Measurements from ENCODE around the gene TGFBR2.

The TGFBR2 gene

GRCh38 chr3:30614943-30615342 is 8.5 kb downstream of the TGFBR2 start:
- Histone ChIP-seq H3K27me3 (ENCODE audit: insufficient read depth, poor library complexity, severe bottlenecking) (no peaks in the 10 kb centered on the region), H3K27ac (replicated peaks) (no peak overlapping the region), H3K4me3 (replicated peaks; ENCODE audit: insufficient read depth, low read length) (no peak overlapping the region)
- no peak for DNase-seq (ENCODE audit: low read depth in 1 of 2, low spot score in 1 of 2)
- TF ChIP-seq POLR2AphosphoS5 (IDR thresholded peaks at IDR 0.05; ENCODE audit: low read depth), result no peak
- TF ChIP-seq CTCF (IDR thresholded peaks at IDR 0.05; ENCODE audit: insufficient read depth, low read length), result no peak
- TF ChIP-seq SPI1 (IDR thresholded peaks at IDR 0.05; ENCODE audit: borderline replicate concordance, low read depth), result no peak
- TF ChIP-seq, protein P1, sequence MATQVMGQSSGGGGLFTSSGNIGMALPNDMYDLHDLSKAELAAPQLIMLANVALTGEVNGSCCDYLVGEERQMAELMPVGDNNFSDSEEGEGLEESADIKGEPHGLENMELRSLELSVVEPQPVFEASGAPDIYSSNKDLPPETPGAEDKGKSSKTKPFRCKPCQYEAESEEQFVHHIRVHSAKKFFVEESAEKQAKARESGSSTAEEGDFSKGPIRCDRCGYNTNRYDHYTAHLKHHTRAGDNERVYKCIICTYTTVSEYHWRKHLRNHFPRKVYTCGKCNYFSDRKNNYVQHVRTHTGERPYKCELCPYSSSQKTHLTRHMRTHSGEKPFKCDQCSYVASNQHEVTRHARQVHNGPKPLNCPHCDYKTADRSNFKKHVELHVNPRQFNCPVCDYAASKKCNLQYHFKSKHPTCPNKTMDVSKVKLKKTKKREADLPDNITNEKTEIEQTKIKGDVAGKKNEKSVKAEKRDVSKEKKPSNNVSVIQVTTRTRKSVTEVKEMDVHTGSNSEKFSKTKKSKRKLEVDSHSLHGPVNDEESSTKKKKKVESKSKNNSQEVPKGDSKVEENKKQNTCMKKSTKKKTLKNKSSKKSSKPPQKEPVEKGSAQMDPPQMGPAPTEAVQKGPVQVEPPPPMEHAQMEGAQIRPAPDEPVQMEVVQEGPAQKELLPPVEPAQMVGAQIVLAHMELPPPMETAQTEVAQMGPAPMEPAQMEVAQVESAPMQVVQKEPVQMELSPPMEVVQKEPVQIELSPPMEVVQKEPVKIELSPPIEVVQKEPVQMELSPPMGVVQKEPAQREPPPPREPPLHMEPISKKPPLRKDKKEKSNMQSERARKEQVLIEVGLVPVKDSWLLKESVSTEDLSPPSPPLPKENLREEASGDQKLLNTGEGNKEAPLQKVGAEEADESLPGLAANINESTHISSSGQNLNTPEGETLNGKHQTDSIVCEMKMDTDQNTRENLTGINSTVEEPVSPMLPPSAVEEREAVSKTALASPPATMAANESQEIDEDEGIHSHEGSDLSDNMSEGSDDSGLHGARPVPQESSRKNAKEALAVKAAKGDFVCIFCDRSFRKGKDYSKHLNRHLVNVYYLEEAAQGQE (IDR thresholded peaks at IDR 0.05; ENCODE audit: insufficient replicate concordance, low read depth), result no peak
- TF ChIP-seq GABPA (IDR thresholded peaks at IDR 0.05; ENCODE audit: low read depth), result no peak

- H3K4me3 ChIP-seq (replicated peaks; ENCODE audit: insufficient read depth, low read length), result no peak overlapping the region
- H3K27ac ChIP-seq (replicated peaks), result no peak overlapping the region
- TF ChIP-seq CTCF (IDR thresholded peaks at IDR 0.05; ENCODE audit: insufficient read depth, low read length) (no peak), GABPA (IDR thresholded peaks at IDR 0.05; ENCODE audit: low read depth) (no peak), SPI1 (IDR thresholded peaks at IDR 0.05; ENCODE audit: borderline replicate concordance, low read depth) (no peak), POLR2AphosphoS5 (IDR thresholded peaks at IDR 0.05; ENCODE audit: low read depth) (no peak)
- TF ChIP-seq, protein P1 (IDR thresholded peaks at IDR 0.05; ENCODE audit: insufficient replicate concordance, low read depth), result no peak
- no peak for DNase-seq (ENCODE audit: low read depth in 1 of 2, low spot score in 1 of 2)
- no peaks in the 10 kb centered on the region for H3K27me3 ChIP-seq (ENCODE audit: insufficient read depth, poor library complexity, severe bottlenecking)
These were observed 9.4 kb downstream of the TGFBR2 start for GRCh38 chr3:30615615-30616346.

DNA sequence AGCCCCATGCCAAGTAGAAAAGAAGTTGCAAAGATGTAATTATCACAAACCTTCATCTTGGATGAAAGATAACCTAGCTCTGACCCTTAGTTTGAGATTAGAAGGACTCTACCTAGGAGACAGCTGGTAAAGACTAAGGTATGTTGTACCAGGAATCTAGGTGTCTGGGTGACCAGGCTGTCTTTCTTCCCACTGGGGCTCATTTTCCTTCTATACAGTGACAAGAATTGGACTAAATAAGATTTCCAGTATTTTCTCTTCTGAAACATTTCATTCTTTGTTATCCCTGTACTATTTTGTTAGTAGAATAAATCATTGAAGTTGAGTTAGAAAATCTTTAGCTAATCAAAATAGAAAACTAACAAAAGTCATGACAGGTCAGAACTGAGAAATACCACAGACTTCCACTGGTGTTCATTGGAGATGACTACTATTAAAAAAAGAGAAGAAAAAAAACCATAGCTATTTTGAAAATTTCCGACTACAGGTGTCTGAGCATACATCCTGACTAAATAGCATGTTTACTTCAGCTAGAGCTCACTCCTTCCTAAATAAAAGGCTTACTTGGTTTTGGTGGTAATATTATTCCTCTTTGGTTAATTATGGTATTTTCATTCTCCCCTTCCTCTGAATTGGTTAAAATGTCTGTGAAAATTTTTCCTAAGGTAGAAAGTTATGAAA is 10.1 kb downstream of the TGFBR2 start:
- Histone ChIP-seq H3K27me3 (ENCODE audit: insufficient read depth, poor library complexity, severe bottlenecking) (no peaks in the 10 kb centered on the region), H3K4me3 (replicated peaks; ENCODE audit: insufficient read depth, low read length) (no peak overlapping the region), H3K27ac (replicated peaks) (no peak overlapping the region)
- DNase-seq (ENCODE audit: low read depth in 1 of 2, low spot score in 1 of 2), result no peak
- TF ChIP-seq POLR2AphosphoS5 (IDR thresholded peaks at IDR 0.05; ENCODE audit: low read depth), result no peak
- TF ChIP-seq, protein P1 (IDR thresholded peaks at IDR 0.05; ENCODE audit: insufficient replicate concordance, low read depth), result no peak
- TF ChIP-seq CTCF (IDR thresholded peaks at IDR 0.05; ENCODE audit: insufficient read depth, low read length), result no peak
- TF ChIP-seq SPI1 (IDR thresholded peaks at IDR 0.05; ENCODE audit: borderline replicate concordance, low read depth), result no peak
- no peak for TF ChIP-seq GABPA (IDR thresholded peaks at IDR 0.05; ENCODE audit: low read depth)

All from HL-60 (cell line).